Measurements from ENCODE around the gene OSTF1. TPM values are rescaled to one million over a fixed set of nuclear protein-coding genes. Genes with fewer than 3 reads are reported as not detected.

The OSTF1 gene
- total RNA-seq, 1 experiment from 2014 or later: 49.6 TPM

- Histone ChIP-seq H3K27me3 (no peaks in the 10 kb centered on the region), H3K9me3 (replicated peaks) (no peaks in the 10 kb centered on the region), H3K4me1 (no peaks in the 10 kb centered on the region), H3K4me3 (no peak overlapping the region), H3K27ac (no peak overlapping the region), H3K36me3 (no peaks in the 10 kb centered on the region)
- no peak for DNase-seq
Measured at GRCh38 chr9:75183306-75183705, 95.0 kb downstream of the OSTF1 start.

GRCh38 chr9:75184471-75184870 is 96.2 kb downstream of the OSTF1 start:
- Histone ChIP-seq H3K27ac (no peak overlapping the region), H3K4me1 (no peaks in the 10 kb centered on the region), H3K36me3 (no peaks in the 10 kb centered on the region), H3K27me3 (0 out of 2 replicates have a peak, but pooled peaks cover 6% of the 10 kb centered on the region), H3K4me3 (no peak overlapping the region), H3K9me3 (replicated peaks) (no peaks in the 10 kb centered on the region)
- no peak for DNase-seq

- peak; percentile 54 to 72 for DNase-seq
- Histone ChIP-seq H3K27me3 (0 out of 2 replicates have a peak, but pooled peaks cover 6% of the 10 kb centered on the region), H3K9me3 (replicated peaks) (no peaks in the 10 kb centered on the region), H3K36me3 (no peaks in the 10 kb centered on the region), H3K4me3 (no peak overlapping the region), H3K27ac (no peak overlapping the region), H3K4me1 (no peaks in the 10 kb centered on the region)
Measured at GRCh38 chr9:75185585-75186170, 97.4 kb downstream of the OSTF1 start.

- Histone ChIP-seq H3K27me3 (peaks cover 6% of the 10 kb centered on the region; the same call in 1 of the 2 replicates), H3K36me3 (no peaks in the 10 kb centered on the region), H3K4me3 (no peak overlapping the region), H3K4me1 (no peaks in the 10 kb centered on the region), H3K9me3 (replicated peaks) (0 out of 2 replicates have a peak, but pooled peaks cover under 1% of the 10 kb centered on the region), H3K27ac (no peak overlapping the region)
- peak in 1 of 2 experiments; percentile 51 for DNase-seq
Measured at GRCh38 chr9:75186767-75187380, 98.6 kb downstream of the OSTF1 start.

- H3K27me3 ChIP-seq: peaks cover 8% of the 10 kb centered on the region; the same call in 1 of the 2 replicates
- no peaks in the 10 kb centered on the region for H3K36me3 ChIP-seq
- DNase-seq: no peak
- no peak overlapping the region for H3K4me3 ChIP-seq
- H3K9me3 ChIP-seq (replicated peaks): 0 out of 2 replicates have a peak, but pooled peaks cover 3% of the 10 kb centered on the region
- no peak overlapping the region for H3K27ac ChIP-seq
- no peaks in the 10 kb centered on the region for H3K4me1 ChIP-seq
Measured at GRCh38 chr9:75188756-75189155, 100.4 kb downstream of the OSTF1 start.

- Histone ChIP-seq H3K4me1 (no peaks in the 10 kb centered on the region), H3K36me3 (no peaks in the 10 kb centered on the region), H3K9me3 (replicated peaks) (0 out of 2 replicates have a peak, but pooled peaks cover 3% of the 10 kb centered on the region), H3K27me3 (peaks cover 19% of the 10 kb centered on the region), H3K4me3 (no peak overlapping the region), H3K27ac (no peak overlapping the region)
- no peak for DNase-seq
Measured at GRCh38 chr9:75190762-75191161, 102.4 kb downstream of the OSTF1 start.

Other genes with a start within 250 kb of the OSTF1 start
- 1.4 and 1.5 TPM in 2 replicates for gene TRPM6, start 200.6 kb upstream of the OSTF1 start, total RNA-seq (2014; rRNA removed; shearing (Covaris generic))
- gene C9orf40, start 135.6 kb upstream of the OSTF1 start, total RNA-seq (2014; rRNA removed; shearing (Covaris generic)): 15.3 and 16.1 TPM in 2 replicates
- 30.0 and 31.7 TPM in 2 replicates for gene CARNMT1, start 60.2 kb upstream of the OSTF1 start, total RNA-seq (2014; rRNA removed; shearing (Covaris generic))
- gene NMRK1, start 359 bp upstream of the OSTF1 start, total RNA-seq (2014; rRNA removed; shearing (Covaris generic)): 53.3 and 55.0 TPM in 2 replicates

All from SJCRH30 (cell line).